ENCODE data around the gene FAM131B. TPM values are rescaled to one million over a fixed set of nuclear protein-coding genes. Genes with fewer than 3 reads are reported as not detected.
A peak's percentile ranks its signal among the peaks of the same experiment; 100 is the strongest.
"Not testable (repeated sequence)": the region's sequence is repeated elsewhere in the genome, so short reads cannot be mapped to it uniquely, and the experiment has no call there.

Gene FAM131B
- total RNA-seq, 4 donors from 2014 or later: 1.2 to 10.6 (median 6.5) TPM

DNA sequence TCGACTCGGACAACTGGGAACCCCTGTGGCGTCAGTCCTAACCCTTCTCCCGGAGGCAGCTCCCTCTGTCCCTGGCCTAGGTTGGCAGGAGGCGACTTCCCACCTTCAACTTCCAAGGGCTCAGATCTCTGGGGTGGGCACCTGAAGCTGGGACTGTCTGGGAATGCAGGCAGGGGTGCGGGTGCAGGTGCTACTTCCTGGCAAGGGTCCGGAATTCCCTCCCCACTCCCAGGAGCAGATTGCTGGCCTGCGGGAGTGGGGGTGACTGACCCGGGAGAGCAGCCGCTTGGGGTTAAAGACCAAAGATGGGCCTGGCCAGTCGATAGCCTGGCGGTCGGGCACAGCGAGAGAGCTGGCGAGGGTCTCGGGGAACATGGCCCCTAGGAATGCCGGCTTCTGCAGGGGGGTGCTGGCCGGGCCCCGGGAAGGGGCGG is 45.8 kb upstream of the FAM131B start:
- no peaks in the 10 kb centered on the region for H3K9me3 ChIP-seq
- no peak for DNase-seq
- H3K4me1 ChIP-seq: peaks cover 4 to 29% of the 10 kb centered on the region in 2 donors
- no peaks in the 10 kb centered on the region for H3K36me3 ChIP-seq
- H3K4me3 ChIP-seq: no peak overlapping the region
- H3K27ac ChIP-seq: peak overlapping the region; percentile 64 to 65
- TF ChIP-seq, protein P1, sequence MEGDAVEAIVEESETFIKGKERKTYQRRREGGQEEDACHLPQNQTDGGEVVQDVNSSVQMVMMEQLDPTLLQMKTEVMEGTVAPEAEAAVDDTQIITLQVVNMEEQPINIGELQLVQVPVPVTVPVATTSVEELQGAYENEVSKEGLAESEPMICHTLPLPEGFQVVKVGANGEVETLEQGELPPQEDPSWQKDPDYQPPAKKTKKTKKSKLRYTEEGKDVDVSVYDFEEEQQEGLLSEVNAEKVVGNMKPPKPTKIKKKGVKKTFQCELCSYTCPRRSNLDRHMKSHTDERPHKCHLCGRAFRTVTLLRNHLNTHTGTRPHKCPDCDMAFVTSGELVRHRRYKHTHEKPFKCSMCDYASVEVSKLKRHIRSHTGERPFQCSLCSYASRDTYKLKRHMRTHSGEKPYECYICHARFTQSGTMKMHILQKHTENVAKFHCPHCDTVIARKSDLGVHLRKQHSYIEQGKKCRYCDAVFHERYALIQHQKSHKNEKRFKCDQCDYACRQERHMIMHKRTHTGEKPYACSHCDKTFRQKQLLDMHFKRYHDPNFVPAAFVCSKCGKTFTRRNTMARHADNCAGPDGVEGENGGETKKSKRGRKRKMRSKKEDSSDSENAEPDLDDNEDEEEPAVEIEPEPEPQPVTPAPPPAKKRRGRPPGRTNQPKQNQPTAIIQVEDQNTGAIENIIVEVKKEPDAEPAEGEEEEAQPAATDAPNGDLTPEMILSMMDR (IDR thresholded peaks at IDR 0.05): no peak
- TF ChIP-seq POLR2A (IDR thresholded peaks at IDR 0.05): no peak
- intact Hi-C loops (cut with DNase I; ENCODE audit: low total_unique reads): no loop called here
- H3K27me3 ChIP-seq: no peaks in the 10 kb centered on the region

DNA sequence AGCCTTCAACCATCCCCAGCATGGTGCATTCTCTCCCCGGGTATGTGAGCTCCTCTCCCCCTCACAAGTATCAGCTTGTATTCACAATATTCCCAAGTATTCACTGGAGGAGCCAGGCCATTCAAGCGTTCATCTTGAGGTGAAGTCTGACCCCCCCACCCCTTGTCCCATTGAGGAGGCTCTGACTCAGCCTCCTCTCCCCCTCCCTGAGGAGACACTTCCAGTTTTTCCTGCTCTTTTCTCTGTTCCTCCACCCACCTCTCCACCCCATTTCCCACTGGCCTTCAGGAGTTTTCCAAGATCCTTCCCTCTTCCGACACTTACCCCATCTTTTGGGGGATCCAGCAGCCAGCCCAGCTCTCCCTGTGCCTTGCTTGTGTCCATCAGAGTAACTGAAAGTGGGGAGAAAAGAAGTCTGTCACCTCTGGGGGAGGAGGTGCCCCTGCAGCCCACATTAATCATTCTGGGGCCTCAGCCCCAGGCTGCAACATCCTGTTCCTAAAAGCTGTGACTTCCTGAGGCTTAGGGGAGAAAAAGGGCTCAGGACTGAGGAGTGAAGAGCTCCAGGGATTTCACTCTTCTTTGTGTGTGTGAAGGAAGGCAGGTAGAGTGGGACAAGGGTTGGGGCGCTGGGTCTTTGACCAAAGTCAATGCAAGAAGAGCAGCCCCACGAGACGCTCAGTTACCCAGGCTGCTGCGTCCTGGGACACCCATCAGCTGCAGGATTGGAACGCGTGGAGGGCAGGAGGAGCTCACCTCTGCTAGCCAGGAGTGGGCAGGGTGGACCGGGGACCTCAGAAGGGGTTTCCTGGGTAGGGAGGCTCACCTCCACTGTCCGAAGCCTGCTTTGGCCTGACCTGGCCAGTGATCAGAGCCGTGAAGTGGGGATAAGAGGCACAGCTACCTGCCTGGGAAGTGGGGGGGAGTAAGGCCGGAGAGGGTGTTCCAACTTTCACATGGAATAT is 45.1 kb upstream of the FAM131B start:
- peaks cover 4 to 29% of the 10 kb centered on the region in 2 donors for H3K4me1 ChIP-seq
- H3K4me3 ChIP-seq: no peak overlapping the region
- intact Hi-C loops (cut with DNase I; ENCODE audit: low total_unique reads): no loop called here
- peak overlapping the region; percentile 64 to 65 for H3K27ac ChIP-seq
- no peaks in the 10 kb centered on the region for H3K9me3 ChIP-seq
- TF ChIP-seq, protein P1 (IDR thresholded peaks at IDR 0.05): no peak
- TF ChIP-seq POLR2A (IDR thresholded peaks at IDR 0.05): no peak
- no peaks in the 10 kb centered on the region for H3K36me3 ChIP-seq
- no peaks in the 10 kb centered on the region for H3K27me3 ChIP-seq
- peak in 1 of 2 donors; percentile 46 for DNase-seq

DNA sequence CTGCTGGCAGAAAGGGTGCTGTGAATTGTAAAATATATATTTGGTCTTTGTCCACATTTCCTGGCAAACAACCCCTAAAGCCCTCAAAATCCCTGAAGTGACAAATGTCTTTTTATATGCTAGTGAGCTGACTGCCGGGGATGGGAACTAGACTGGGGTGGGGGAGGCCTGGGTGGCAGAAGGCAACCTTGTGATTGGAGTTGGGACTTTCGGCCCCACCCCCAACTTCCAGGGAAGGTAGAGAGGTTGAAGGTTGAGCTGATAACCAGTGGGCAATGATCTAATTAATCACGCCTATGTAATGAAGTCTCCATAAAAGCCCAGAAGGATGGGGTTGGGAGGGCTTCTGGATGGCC is 43.5 kb upstream of the FAM131B start:
- intact Hi-C loops (cut with DNase I; ENCODE audit: low total_unique reads): no loop called here
- H3K27me3 ChIP-seq: no peaks in the 10 kb centered on the region
- H3K36me3 ChIP-seq: no peaks in the 10 kb centered on the region
- DNase-seq: no peak
- TF ChIP-seq, protein P1 (IDR thresholded peaks at IDR 0.05): no peak
- no peak for TF ChIP-seq POLR2A (IDR thresholded peaks at IDR 0.05)
- H3K9me3 ChIP-seq: no peaks in the 10 kb centered on the region
- H3K27ac ChIP-seq: no peak overlapping the region
- peaks cover 4 to 23% of the 10 kb centered on the region in 2 donors for H3K4me1 ChIP-seq
- no peak overlapping the region for H3K4me3 ChIP-seq

DNA sequence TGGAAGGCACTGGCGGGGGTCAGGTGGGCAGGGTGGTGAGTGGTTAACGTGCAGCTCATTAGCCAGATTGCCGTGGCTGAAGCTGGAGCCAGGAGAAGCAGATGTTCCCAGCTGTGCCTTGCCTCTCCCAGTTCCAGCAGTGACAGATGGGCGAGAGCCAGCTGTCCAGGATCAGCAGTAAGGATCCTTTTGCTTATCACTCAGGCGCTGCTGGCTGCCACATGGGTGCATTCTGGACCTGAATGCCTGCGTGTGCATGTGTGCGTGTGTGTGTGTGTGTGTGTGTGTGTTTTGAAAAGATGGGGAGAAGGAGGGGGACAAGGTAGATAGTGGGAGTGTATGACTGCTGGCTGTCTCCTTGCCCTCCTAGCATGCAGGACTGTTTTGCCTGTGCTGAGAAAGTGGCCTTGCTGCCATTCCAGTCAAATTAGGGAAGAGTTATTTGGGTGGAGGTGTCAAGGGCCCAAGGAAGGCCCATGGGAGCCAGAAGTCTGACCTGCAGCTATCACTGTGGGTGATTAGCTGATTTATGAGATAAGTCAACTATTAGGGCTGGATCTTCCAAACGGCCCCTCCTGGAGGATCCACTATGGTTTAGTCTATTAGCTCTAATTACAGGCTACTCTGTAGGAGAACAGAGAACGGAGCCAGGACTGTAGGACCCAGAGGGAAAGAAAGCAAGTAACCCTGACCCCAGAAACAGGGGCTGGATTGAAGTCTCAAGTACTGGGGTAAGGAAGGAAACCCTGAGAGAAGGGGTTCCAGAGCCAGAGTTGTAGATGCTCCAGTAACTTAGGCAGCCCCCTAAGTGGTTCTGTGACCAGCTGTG is 42.9 kb upstream of the FAM131B start:
- no peak for DNase-seq
- intact Hi-C loops (cut with DNase I; ENCODE audit: low total_unique reads): no loop called here
- H3K27ac ChIP-seq: no peak overlapping the region

DNA sequence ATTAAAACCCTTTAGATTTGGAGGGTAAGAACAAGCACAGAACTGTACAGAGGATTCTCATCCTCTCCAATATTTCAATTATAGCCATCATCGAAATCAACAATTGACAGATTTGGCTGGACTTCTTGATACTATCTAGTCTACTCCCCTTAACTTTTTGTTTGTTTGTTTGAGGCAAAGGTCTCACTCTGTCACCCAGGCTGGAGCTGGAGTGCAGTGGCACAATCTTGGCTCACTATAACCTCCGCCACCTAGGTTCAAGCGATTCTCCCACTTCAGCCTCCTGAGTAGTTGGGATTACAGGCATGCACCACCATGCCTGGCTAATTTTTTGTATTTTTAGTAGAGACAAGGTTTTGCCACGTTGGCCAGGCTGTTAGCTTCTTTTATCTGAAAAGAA is 39.7 kb upstream of the FAM131B start:
- intact Hi-C loops (cut with DNase I; ENCODE audit: low total_unique reads); H3K36me3 ChIP-seq; H3K9me3 ChIP-seq; H3K4me3 ChIP-seq; DNase-seq; H3K27me3 ChIP-seq; H3K4me1 ChIP-seq: not testable (repeated sequence)
- peak overlapping the region; percentile 11 to 27 for H3K27ac ChIP-seq

More for the DNA sequence above, 42.9 kb upstream of the FAM131B start:
- Histone ChIP-seq H3K4me3 (no peak overlapping the region), H3K36me3 (no peaks in the 10 kb centered on the region), H3K27me3 (no peaks in the 10 kb centered on the region), H3K4me1 (peaks cover 4 to 23% of the 10 kb centered on the region in 2 donors), H3K9me3 (no peaks in the 10 kb centered on the region)
- TF ChIP-seq, protein P1 (IDR thresholded peaks at IDR 0.05): no peak
- TF ChIP-seq POLR2A (IDR thresholded peaks at IDR 0.05): no peak

All from uterus (tissue), 4 donors.